ENCODE data around the gene LDAH.

Gene LDAH

GRCh38 chr2:20747317-20747716, 75.6 kb downstream of the LDAH start:
- no peak overlapping the region for H3K4me3 ChIP-seq
- intact Hi-C loops (cut with DNase I; ENCODE audit: low total_unique reads): no loop called here
- no peak for TF ChIP-seq CTCF (IDR thresholded peaks at IDR 0.05)
- H3K27ac ChIP-seq: no peak overlapping the region
- DNase-seq: no peak
- H3K27me3 ChIP-seq: no peaks in the 10 kb centered on the region
- no peaks in the 10 kb centered on the region for H3K9me3 ChIP-seq
- H3K36me3 ChIP-seq: peaks cover 0 to 3% (median 1%) of the 10 kb centered on the region in 3 donors
- H3K4me1 ChIP-seq: peaks cover 0 to 3% (median 0%) of the 10 kb centered on the region in 4 donors

- H3K27ac ChIP-seq: no peak overlapping the region
- H3K4me1 ChIP-seq: peaks cover 0 to 3% (median 0%) of the 10 kb centered on the region in 4 donors
- no peaks in the 10 kb centered on the region for H3K9me3 ChIP-seq
- intact Hi-C loops (cut with DNase I; ENCODE audit: low total_unique reads): no loop called here
- H3K36me3 ChIP-seq: no peaks in the 10 kb centered on the region
- TF ChIP-seq CTCF (IDR thresholded peaks at IDR 0.05): no peak
- DNase-seq: no peak
- H3K4me3 ChIP-seq: no peak overlapping the region
- no peaks in the 10 kb centered on the region for H3K27me3 ChIP-seq
These were observed 76.9 kb downstream of the LDAH start for GRCh38 chr2:20745924-20746555.

- H3K36me3 ChIP-seq: no peaks in the 10 kb centered on the region
- intact Hi-C loops (cut with DNase I; ENCODE audit: low total_unique reads): no loop called here
- TF ChIP-seq CTCF (IDR thresholded peaks at IDR 0.05): no peak
- no peaks in the 10 kb centered on the region for H3K9me3 ChIP-seq
- H3K4me1 ChIP-seq: peaks cover 0 to 3% (median 0%) of the 10 kb centered on the region in 4 donors
- H3K27me3 ChIP-seq: no peaks in the 10 kb centered on the region
- no peak overlapping the region for H3K4me3 ChIP-seq
- H3K27ac ChIP-seq: no peak overlapping the region
- no peak for DNase-seq
These were observed 78.2 kb downstream of the LDAH start for GRCh38 chr2:20744366-20745335.

- Histone ChIP-seq H3K27ac (no peak overlapping the region), H3K9me3 (no peaks in the 10 kb centered on the region), H3K4me1 (no peaks in the 10 kb centered on the region), H3K27me3 (no peaks in the 10 kb centered on the region), H3K36me3 (no peaks in the 10 kb centered on the region), H3K4me3 (no peak overlapping the region)
- no peak for DNase-seq
- TF ChIP-seq CTCF (IDR thresholded peaks at IDR 0.05): no peak
- intact Hi-C loops (cut with DNase I; ENCODE audit: low total_unique reads): no loop called here
These were observed 84.1 kb downstream of the LDAH start for GRCh38 chr2:20738772-20739171.

- Histone ChIP-seq H3K36me3 (no peaks in the 10 kb centered on the region), H3K27me3 (no peaks in the 10 kb centered on the region), H3K9me3 (no peaks in the 10 kb centered on the region), H3K4me1 (no peaks in the 10 kb centered on the region), H3K27ac (no peak overlapping the region), H3K4me3 (no peak overlapping the region)
- DNase-seq: no peak
- no peak for TF ChIP-seq CTCF (IDR thresholded peaks at IDR 0.05)
- intact Hi-C loops (cut with DNase I; ENCODE audit: low total_unique reads): no loop called here
These were observed 85.4 kb downstream of the LDAH start for GRCh38 chr2:20737505-20737904.
